Thyroid gland (tissue), 4 donors: ENCODE measurements around the gene DUOX2. TPM values are rescaled to one million over a fixed set of nuclear protein-coding genes. Genes with fewer than 3 reads are reported as not detected.
A peak's percentile ranks its signal among the peaks of the same experiment; 100 is the strongest.
"Not testable (repeated sequence)": the region's sequence is repeated elsewhere in the genome, so short reads cannot be mapped to it uniquely, and the experiment has no call there.

Experiments
- DNase-seq, 2 donors: peaks; one replicate each; pipeline ENCODE4 v3.0.0-alpha.2; 2019
- H3K27ac ChIP-seq, 3 donors: fragments of 200-600 bp; sonication (generic); 1 replicate in 2 of 3; 2 replicates in 1 of 3; pipeline ENCODE4 v1.5.1; 2016 to 2019; ENCODE audit warnings: mild to moderate bottlenecking in 1 of 3, moderate library complexity in 1 of 3
- H3K27me3 ChIP-seq: fragments of 200-600 bp; sonication (generic); one replicate; pipeline ENCODE4 v1.5.1; 2019
- H3K36me3 ChIP-seq, 2 donors: fragments of 200-600 bp; sonication (generic); one replicate each; pipeline ENCODE4 v1.5.1; 2016 to 2019
- H3K4me1 ChIP-seq, 2 donors: fragments of 200-600 bp; sonication (generic); one replicate each; pipeline ENCODE4 v1.5.1; 2017 to 2019
- H3K4me3 ChIP-seq, 3 donors: fragments of 200-600 bp; sonication (generic); replicated peaks in 1 of 3; 1 replicate in 2 of 3; 2 replicates in 1 of 3; pipeline ENCODE4 v1.5.1; 2016; ENCODE audit warnings: mild to moderate bottlenecking in 1 of 3
- H3K9me3 ChIP-seq: fragments of 200-600 bp; sonication (generic); one replicate; pipeline ENCODE4 v1.5.1; 2017
- CTCF ChIP-seq, 6 experiments: fragments of 200-600 bp in 3 of 6; fragments of 450-650 bp in 3 of 6; sonication (generic) in 3 of 6; IDR thresholded peaks; one replicate each; pipeline ENCODE4 v1.5.1; 2016 to 2019; ENCODE audit warnings: antibody characterized with exemption in 6 of 6, mild to moderate bottlenecking in 2 of 6, inconsistent platforms in 1 of 6, moderate library complexity in 1 of 6
- POLR2A ChIP-seq, 2 donors: fragments of 450-650 bp; IDR thresholded peaks; one replicate each; pipeline ENCODE4 v1.6.1; 2017; ENCODE audit warnings: antibody characterized with exemption in 2 of 2, mild to moderate bottlenecking in 2 of 2, moderate library complexity in 1 of 2
- WGBS, 2 donors: methylation state at CpG; one replicate each; pipeline ENCODE4 v1.1.5; 2017; 5-methylcytosine and 5-hydroxymethylcytosine counted together
- intact Hi-C: fragments of 100-400 bp; cut with DNase I; formaldehyde crosslinking; loops from one replicate; pipeline ENCODE4 v1.15.1; 2023
- total RNA-seq, 4 donors: library from RNA; depleted of rRNA; stranded (reverse); fragments of >200 nt; gene quantifications; one replicate each; pipeline ENCODE4 v1.2.3, GENCODE V29; 2016

Gene DUOX2
- total RNA-seq, 4 donors from 2014 or later: 44.5 to 238 (median 152) TPM

GRCh38 chr15:45084163-45084562, 29.8 kb downstream of the DUOX2 start:
- Histone ChIP-seq H3K36me3 (no peaks in the 10 kb centered on the region), H3K27ac (no peak overlapping the region), H3K4me3 (no peak overlapping the region), H3K9me3 (no peaks in the 10 kb centered on the region), H3K4me1 (peaks cover 0 to 8% of the 10 kb centered on the region in 2 donors), H3K27me3 (no peaks in the 10 kb centered on the region)
- DNase-seq: no peak
- TF ChIP-seq POLR2A (IDR thresholded peaks at IDR 0.05) (no peak), CTCF (IDR thresholded peaks at IDR 0.05) (no peak)
- WGBS, 2 donors: 83 to 85% methylated on average over 3 of the region's 3 CpGs
- intact Hi-C loops: no loop called here

GRCh38 chr15:45083223-45083622, 30.7 kb downstream of the DUOX2 start:
- Histone ChIP-seq H3K36me3 (no peaks in the 10 kb centered on the region), H3K4me1 (peaks cover 0 to 13% of the 10 kb centered on the region in 2 donors), H3K27me3 (no peaks in the 10 kb centered on the region), H3K27ac (no peak overlapping the region), H3K4me3 (no peak overlapping the region), H3K9me3 (no peaks in the 10 kb centered on the region)
- intact Hi-C loops: no loop called here
- no peak for TF ChIP-seq CTCF (IDR thresholded peaks at IDR 0.05)
- TF ChIP-seq POLR2A (IDR thresholded peaks at IDR 0.05): no peak
- no peak for DNase-seq

GRCh38 chr15:45082412-45082811, 31.6 kb downstream of the DUOX2 start:
- H3K27ac ChIP-seq, H3K4me3 ChIP-seq, H3K36me3 ChIP-seq, intact Hi-C loops, DNase-seq, H3K27me3 ChIP-seq, H3K9me3 ChIP-seq: not testable (repeated sequence)
- peaks cover 0 to 13% of the 10 kb centered on the region in 2 donors for H3K4me1 ChIP-seq
- WGBS, 2 donors: 92 to 93% methylated on average over 5 to 6 of the region's 10 CpGs

- DNase-seq: peak; percentile 58 to 60
- WGBS, 2 donors: 20 to 40% methylated on average over 1 of the region's 3 CpGs
- H3K27me3 ChIP-seq, H3K4me3 ChIP-seq, intact Hi-C loops, H3K36me3 ChIP-seq, H3K9me3 ChIP-seq: not testable (repeated sequence)
- Histone ChIP-seq H3K4me1 (peaks cover 0 to 13% of the 10 kb centered on the region in 2 donors), H3K27ac (peak overlapping the region in 1 of 3 donors; percentile 25)
Observed at GRCh38 chr15:45080593-45080992, 33.4 kb downstream of the DUOX2 start.

GRCh38 chr15:45079628-45080246, 34.2 kb downstream of the DUOX2 start:
- peak overlapping the region; percentile 24 to 74 (median 58) for H3K27ac ChIP-seq
- WGBS, 2 donors: 59 to 68% methylated on average over 4 of the region's 5 CpGs
- peaks cover 0 to 13% of the 10 kb centered on the region in 2 donors for H3K4me1 ChIP-seq
- H3K36me3 ChIP-seq, DNase-seq, H3K27me3 ChIP-seq, H3K4me3 ChIP-seq, H3K9me3 ChIP-seq, intact Hi-C loops: not testable (repeated sequence)

GRCh38 chr15:45079201-45079600, 34.8 kb downstream of the DUOX2 start:
- H3K9me3 ChIP-seq, H3K36me3 ChIP-seq, intact Hi-C loops, H3K27me3 ChIP-seq, H3K4me3 ChIP-seq: not testable (repeated sequence)
- 37% methylated on average over 5 of the region's 5 CpGs for WGBS, 2 donors
- Histone ChIP-seq H3K27ac (peak overlapping the region in 2 of 3 donors; percentile 3 to 58), H3K4me1 (peaks cover 0 to 13% of the 10 kb centered on the region in 2 donors)
- DNase-seq: peak; percentile 58 to 74

GRCh38 chr15:45077391-45077790, 36.6 kb downstream of the DUOX2 start:
- intact Hi-C loops, DNase-seq, H3K36me3 ChIP-seq, H3K27ac ChIP-seq, H3K4me3 ChIP-seq, H3K27me3 ChIP-seq, H3K9me3 ChIP-seq: not testable (repeated sequence)
- 64 to 85% methylated on average over 2 of the region's 2 CpGs for WGBS, 2 donors
- peaks cover 0 to 13% of the 10 kb centered on the region in 2 donors for H3K4me1 ChIP-seq

- intact Hi-C loops, DNase-seq, H3K4me3 ChIP-seq, H3K9me3 ChIP-seq, H3K27ac ChIP-seq, H3K36me3 ChIP-seq, H3K27me3 ChIP-seq: not testable (repeated sequence)
- H3K4me1 ChIP-seq: peaks cover 0 to 20% of the 10 kb centered on the region in 2 donors
- WGBS, 2 donors: 88 to 100% methylated on average over 1 of the region's 9 CpGs
Observed at GRCh38 chr15:45075440-45076320, 38.3 kb downstream of the DUOX2 start.

- H3K36me3 ChIP-seq, DNase-seq, H3K4me3 ChIP-seq, H3K27me3 ChIP-seq, intact Hi-C loops, H3K27ac ChIP-seq, H3K9me3 ChIP-seq: not testable (repeated sequence)
- peaks cover 0 to 12% of the 10 kb centered on the region in 2 donors for H3K4me1 ChIP-seq
Observed at GRCh38 chr15:45073602-45074001, 40.4 kb downstream of the DUOX2 start.

GRCh38 chr15:45069942-45070360, 44.0 kb downstream of the DUOX2 start:
- Histone ChIP-seq H3K27ac (peak overlapping the region in 2 of 3 donors; percentile 36 to 73), H3K36me3 (peaks cover 11 to 19% of the 10 kb centered on the region in 2 donors), H3K4me1 (peaks cover 0 to 12% of the 10 kb centered on the region in 2 donors)
- 58 to 82% methylated on average over 2 to 4 of the region's 6 CpGs for WGBS, 2 donors
- intact Hi-C loops, DNase-seq, H3K27me3 ChIP-seq, H3K4me3 ChIP-seq, H3K9me3 ChIP-seq: not testable (repeated sequence)
